ENCODE data around the gene DNAJB11. TPM values are rescaled to one million over a fixed set of nuclear protein-coding genes. Genes with fewer than 3 reads are reported as not detected.

Gene DNAJB11
- total RNA-seq, 4 donors from 2014 or later: 22.9 to 42.1 (median 25.0) TPM

DNA sequence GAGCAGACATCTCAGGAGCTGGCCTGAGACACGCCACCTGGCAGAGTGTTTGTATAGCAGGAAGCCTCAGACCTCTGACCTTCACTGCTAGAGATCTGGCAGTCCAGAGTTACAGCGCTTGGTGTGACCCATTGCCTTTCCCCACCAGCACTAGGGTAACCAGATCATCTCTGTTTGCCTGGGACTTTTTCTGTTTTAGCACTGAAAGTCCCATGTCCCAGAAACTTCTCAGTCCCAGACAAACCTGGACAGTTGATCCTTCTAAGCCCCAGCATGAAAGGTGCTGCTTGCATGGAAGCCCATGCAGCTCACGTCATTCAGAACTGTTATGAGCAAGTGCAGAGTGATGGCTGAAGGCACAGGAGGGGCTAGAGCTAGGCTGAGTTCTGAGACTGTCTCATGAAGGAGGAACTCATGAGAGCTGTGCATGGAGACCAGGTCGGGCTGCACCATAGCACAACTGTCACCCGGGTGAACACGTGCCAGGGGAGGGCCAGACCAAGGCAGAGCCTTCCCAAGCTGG lies 24.1 kb downstream of the DNAJB11 start:
- intact Hi-C loops (cut with DNase I): no loop called here
- Histone ChIP-seq H3K9me3 (no peaks in the 10 kb centered on the region), H3K36me3 (no peaks in the 10 kb centered on the region), H3K4me3 (no peak overlapping the region), H3K27me3 (no peaks in the 10 kb centered on the region), H3K4me1 (peaks cover 0 to 9% (median 0%) of the 10 kb centered on the region in 4 donors), H3K27ac (replicated peaks in 1 of 4) (no peak overlapping the region)
- 87% methylated on average over 4 of the region's 6 CpGs for WGBS
- DNase-seq (ENCODE audit: extremely low spot score): no peak
- TF ChIP-seq POLR2A (IDR thresholded peaks at IDR 0.05; ENCODE audit: low read depth): no peak
- TF ChIP-seq POLR2AphosphoS5 (IDR thresholded peaks at IDR 0.05): no peak

DNA sequence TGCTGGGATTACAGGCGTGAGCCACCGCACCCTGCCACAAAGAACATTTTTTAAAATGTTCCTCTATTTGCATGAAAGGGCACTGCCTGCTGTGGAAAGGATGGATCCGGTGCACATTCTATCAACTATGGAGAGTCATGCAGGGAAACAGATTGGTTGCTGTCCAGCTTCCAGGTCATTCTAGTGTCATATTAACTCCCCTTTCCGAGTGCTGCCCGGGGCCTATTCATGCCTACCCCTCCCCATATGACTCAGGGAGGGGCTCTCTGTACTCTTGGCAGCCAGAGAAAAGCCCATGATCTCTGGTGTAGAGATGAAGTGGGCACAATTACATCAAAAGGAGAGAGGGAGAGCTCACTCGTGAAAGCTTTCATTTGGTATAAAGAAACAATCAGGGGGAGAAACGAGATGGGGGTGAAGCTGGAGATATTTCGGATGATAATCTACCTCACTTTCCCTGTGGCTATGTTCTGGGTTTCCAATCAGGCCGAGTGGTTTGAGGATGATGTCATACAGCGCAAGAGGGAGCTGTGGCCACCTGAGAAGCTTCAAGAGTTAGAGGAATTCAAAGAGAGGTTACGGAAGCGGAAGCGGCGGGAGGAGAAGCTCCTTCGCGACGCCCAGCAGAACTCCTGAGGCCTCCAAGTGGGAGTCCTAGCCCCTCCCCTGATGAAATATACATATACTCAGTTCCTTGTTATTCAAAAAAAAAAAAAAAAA lies 26.2 kb downstream of the DNAJB11 start:
- no peak overlapping the region for H3K27ac ChIP-seq (replicated peaks in 1 of 4)
- no peaks in the 10 kb centered on the region for H3K27me3 ChIP-seq
- TF ChIP-seq EP300 (IDR thresholded peaks at IDR 0.05): no peak
- no peak for TF ChIP-seq CTCF (IDR thresholded peaks at IDR 0.05)
- no peak for TF ChIP-seq POLR2A (IDR thresholded peaks at IDR 0.05; ENCODE audit: low read depth)
- TF ChIP-seq POLR2AphosphoS5 (IDR thresholded peaks at IDR 0.05): no peak
- H3K4me3 ChIP-seq: no peak overlapping the region
- H3K9me3 ChIP-seq: no peaks in the 10 kb centered on the region
- intact Hi-C loops (cut with DNase I): no loop called here
- 74% methylated on average over 17 of the region's 17 CpGs for WGBS
- no peak for DNase-seq (ENCODE audit: extremely low spot score)
- no peaks in the 10 kb centered on the region for H3K36me3 ChIP-seq
- H3K4me1 ChIP-seq: peaks cover 0 to 9% (median 0%) of the 10 kb centered on the region in 4 donors

DNA sequence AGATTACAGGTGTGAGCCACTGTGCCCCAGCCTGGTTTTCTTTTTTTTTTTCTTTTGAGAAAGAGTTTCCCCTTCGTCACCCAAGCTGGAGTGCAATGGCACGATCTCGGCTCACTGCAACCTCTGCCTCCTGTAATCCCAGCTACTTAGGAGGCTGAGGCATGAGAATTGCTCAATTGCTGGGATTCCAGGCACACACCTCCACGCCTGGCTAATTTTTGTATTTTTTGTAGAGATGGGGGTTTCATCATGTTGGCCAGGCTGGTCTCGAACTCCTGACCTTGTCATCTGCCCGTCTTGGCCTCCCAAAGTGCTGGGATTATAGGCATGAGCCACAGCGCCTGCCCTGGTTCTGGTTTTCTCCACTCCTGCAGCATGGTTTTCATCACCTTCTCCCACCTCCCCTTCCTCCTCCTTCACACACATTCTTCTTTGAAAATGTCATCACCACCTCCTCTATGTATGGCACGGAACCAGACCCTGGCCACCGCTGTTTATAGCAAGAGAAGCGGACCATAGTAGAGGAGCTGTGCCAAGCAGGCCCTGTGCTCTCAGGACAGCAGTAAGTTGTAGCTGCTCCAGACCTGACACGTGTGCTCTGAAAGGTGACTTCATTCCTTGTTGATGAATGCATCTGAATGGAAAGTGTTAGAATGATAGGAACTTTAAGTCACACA lies 27.7 kb downstream of the DNAJB11 start:
- Histone ChIP-seq H3K9me3 (no peaks in the 10 kb centered on the region), H3K36me3 (no peaks in the 10 kb centered on the region), H3K4me1 (peaks cover 0 to 9% (median 0%) of the 10 kb centered on the region in 4 donors), H3K27me3 (peaks cover 0 to 6% (median 0%) of the 10 kb centered on the region in 4 donors), H3K27ac (replicated peaks in 1 of 4) (no peak overlapping the region), H3K4me3 (no peak overlapping the region)
- intact Hi-C loops (cut with DNase I): no loop called here
- no peak for DNase-seq (ENCODE audit: extremely low spot score)
- 62% methylated on average over 11 of the region's 11 CpGs for WGBS
- TF ChIP-seq POLR2AphosphoS5 (IDR thresholded peaks at IDR 0.05) (no peak), POLR2A (IDR thresholded peaks at IDR 0.05; ENCODE audit: low read depth) (no peak), CTCF (IDR thresholded peaks at IDR 0.05) (no peak), EP300 (IDR thresholded peaks at IDR 0.05) (no peak)

GRCh38 chr3:186598794-186599141 lies 28.2 kb downstream of the DNAJB11 start:
- Histone ChIP-seq H3K36me3 (no peaks in the 10 kb centered on the region), H3K4me3 (no peak overlapping the region), H3K9me3 (no peaks in the 10 kb centered on the region), H3K27ac (replicated peaks in 1 of 4) (no peak overlapping the region), H3K27me3 (peaks cover 0 to 6% (median 0%) of the 10 kb centered on the region in 4 donors), H3K4me1 (peaks cover 0 to 9% (median 0%) of the 10 kb centered on the region in 4 donors)
- DNase-seq (ENCODE audit: extremely low spot score): no peak
- intact Hi-C loops (cut with DNase I): no loop called here
- WGBS: 90% methylated on average over 4 of the region's 4 CpGs
- no peak for TF ChIP-seq POLR2A (IDR thresholded peaks at IDR 0.05; ENCODE audit: low read depth)
- no peak for TF ChIP-seq EP300 (IDR thresholded peaks at IDR 0.05)
- TF ChIP-seq POLR2AphosphoS5 (IDR thresholded peaks at IDR 0.05): no peak
- no peak for TF ChIP-seq CTCF (IDR thresholded peaks at IDR 0.05)

DNA sequence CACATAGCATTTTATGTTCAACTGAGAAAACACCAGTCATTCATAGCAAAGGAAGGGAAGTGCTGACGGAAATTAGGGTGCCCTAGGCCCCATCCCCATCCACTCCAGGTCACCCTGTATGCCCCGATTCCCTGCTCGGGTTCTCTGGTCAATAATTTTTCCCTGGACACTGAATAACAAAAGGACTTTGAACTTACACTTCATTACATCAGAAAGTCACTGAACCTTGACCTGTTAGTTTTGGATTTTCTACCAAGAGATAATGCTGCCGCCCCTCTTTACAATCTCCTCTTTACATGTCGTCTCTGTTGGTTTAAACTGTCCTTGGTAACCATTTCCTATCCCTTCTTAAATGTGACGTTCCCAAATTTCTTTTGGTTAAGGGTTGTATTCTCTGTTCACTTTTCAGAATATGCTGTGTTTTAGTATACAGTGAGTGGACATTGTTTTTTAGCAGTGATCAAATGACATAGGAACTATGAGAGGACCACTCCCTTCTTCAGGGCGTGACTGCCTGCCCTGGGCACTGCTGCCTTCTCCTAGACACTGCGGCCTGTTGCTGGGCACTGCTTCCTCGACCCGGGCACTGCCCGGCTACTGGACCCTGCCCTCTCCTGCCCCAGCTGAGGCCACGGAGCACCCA lies 28.7 kb downstream of the DNAJB11 start:
- Histone ChIP-seq H3K36me3 (no peaks in the 10 kb centered on the region), H3K27me3 (peaks cover 0 to 6% (median 0%) of the 10 kb centered on the region in 4 donors), H3K4me3 (no peak overlapping the region), H3K4me1 (peaks cover 0 to 9% (median 0%) of the 10 kb centered on the region in 4 donors), H3K9me3 (no peaks in the 10 kb centered on the region), H3K27ac (replicated peaks in 1 of 4) (no peak overlapping the region)
- WGBS: 82% methylated on average over 12 of the region's 12 CpGs
- DNase-seq (ENCODE audit: extremely low spot score): no peak
- TF ChIP-seq POLR2A (IDR thresholded peaks at IDR 0.05; ENCODE audit: low read depth) (no peak), CTCF (IDR thresholded peaks at IDR 0.05) (no peak), EP300 (IDR thresholded peaks at IDR 0.05) (no peak), POLR2AphosphoS5 (IDR thresholded peaks at IDR 0.05) (no peak)
- intact Hi-C loops (cut with DNase I): no loop called here

All from esophagus muscularis mucosa (tissue), 4 donors.